Activated naive CD8-positive, alpha-beta T cell treated with anti-CD3 and anti-CD28 coated beads, Interleukin-2, amount 50 U/mL, for 24 hours (primary cell): Measurements from ENCODE around the gene HOXD4.
A peak's percentile ranks its signal among the peaks of the same experiment; 100 is the strongest.

Experiments
- ATAC-seq: fragments of 150-1000 bp; cut with Tn5 transposase; one replicate; pipeline ENCODE4 v1.10.0; 2021
- DNase-seq: peaks from one replicate; pipeline ENCODE4 v3.0.0; 2021
- H3K27ac Mint-ChIP-seq: one replicate; pipeline ENCODE4 v1.8.0; 2021; ENCODE audit warnings: mild to moderate bottlenecking, mixed read lengths
- H3K27me3 Mint-ChIP-seq: one replicate; pipeline ENCODE4 v1.8.0; 2021; ENCODE audit warnings: mixed read lengths
- H3K36me3 Mint-ChIP-seq: one replicate; pipeline ENCODE4 v1.8.0; 2021; ENCODE audit warnings: low read depth, mixed read lengths
- H3K4me1 Mint-ChIP-seq: one replicate; pipeline ENCODE4 v1.8.0; 2021; ENCODE audit warnings: mixed read lengths
- H3K4me3 Mint-ChIP-seq: one replicate; pipeline ENCODE4 v1.8.0; 2021; ENCODE audit warnings: mild to moderate bottlenecking, moderate library complexity, mixed read lengths
- H3K9me3 Mint-ChIP-seq: one replicate; pipeline ENCODE4 v1.8.0; 2021; ENCODE audit warnings: mixed read lengths

HOXD4 gene

DNA sequence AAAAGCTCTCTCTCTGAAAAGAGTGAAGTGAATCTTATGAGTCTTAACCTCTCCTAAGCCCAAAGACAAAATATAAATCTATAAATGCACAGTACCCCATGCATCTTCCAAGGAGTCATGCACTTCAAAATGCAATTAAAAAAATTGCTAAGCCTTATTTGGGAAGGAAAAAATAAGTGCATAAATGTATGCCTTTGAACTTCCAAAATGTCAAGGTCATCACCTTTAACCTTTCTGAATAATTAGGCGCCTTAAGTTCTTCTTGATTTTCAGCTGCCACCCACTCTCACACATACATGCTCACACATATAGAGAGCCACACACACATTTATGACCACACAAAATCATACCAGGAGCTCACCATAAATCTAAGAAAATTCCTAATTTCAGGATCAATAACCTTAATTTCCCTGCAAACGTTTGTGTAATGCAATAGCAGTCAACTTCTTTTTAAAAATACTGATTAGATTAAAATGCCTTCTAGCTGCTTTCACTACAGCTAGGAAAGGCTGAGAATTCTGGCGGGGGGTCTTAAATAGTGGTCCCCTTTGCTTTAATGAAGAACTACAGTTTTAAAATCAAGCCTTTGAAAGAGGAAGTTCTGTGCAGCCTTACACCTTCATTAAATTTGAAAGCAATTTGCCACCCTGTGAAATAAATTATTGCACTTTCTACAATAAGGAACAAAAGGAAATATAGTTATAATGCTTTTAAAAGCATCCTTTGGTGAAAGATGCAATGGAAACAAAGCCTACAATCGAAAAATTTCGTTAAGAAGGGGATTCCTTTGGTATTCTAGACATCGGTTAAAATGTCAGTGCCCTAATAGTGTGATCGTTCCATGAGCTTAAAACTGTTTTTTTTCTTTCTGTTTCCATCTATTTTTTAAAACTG, 40.7 kb upstream of the HOXD4 start:
- H3K27me3 Mint-ChIP-seq: peaks cover 83% of the 10 kb centered on the region
- H3K36me3 Mint-ChIP-seq: peaks cover 7% of the 10 kb centered on the region
- no peak overlapping the region for H3K27ac Mint-ChIP-seq
- H3K4me3 Mint-ChIP-seq: no peak overlapping the region
- ATAC-seq (no peak), DNase-seq (no peak)
- H3K4me1 Mint-ChIP-seq: peaks cover 15% of the 10 kb centered on the region
- peaks cover 13% of the 10 kb centered on the region for H3K9me3 Mint-ChIP-seq

GRCh38 chr2:176111309-176111663, 40.1 kb upstream of the HOXD4 start:
- Mint-ChIP-seq H3K4me1 (peaks cover 11% of the 10 kb centered on the region), H3K9me3 (peaks cover 15% of the 10 kb centered on the region), H3K36me3 (peaks cover 9% of the 10 kb centered on the region), H3K27ac (peak overlapping the region; percentile 35), H3K4me3 (no peak overlapping the region), H3K27me3 (peaks cover 83% of the 10 kb centered on the region)
- no peak for DNase-seq
- ATAC-seq: no peak

DNA sequence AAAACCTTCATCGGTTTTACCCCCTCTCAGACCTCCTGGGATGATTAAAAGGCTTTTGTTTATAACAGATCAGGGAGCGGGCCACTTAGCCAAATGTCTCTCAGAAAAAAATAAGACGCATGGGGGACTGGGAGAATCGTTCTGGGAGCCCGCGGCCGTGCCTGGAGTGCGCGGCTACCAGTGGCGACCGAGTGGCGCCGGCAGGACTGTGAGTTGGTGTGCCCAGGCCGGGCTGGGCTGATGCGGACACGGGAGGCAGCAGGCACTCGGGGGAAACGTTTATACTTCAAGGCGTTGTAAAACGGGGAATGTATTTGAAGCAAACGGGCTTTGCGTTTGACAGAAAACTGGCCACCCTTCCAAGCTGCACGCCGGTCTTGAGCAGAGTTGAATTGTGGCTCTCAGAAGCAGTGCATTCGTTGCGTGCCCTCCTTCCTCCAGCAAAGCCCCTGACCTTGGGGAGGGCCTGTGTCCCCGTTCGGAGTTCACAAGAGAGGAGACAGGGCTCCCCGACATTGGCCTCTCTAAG, 39.4 kb upstream of the HOXD4 start:
- Mint-ChIP-seq H3K4me1 (peaks cover 9% of the 10 kb centered on the region), H3K27ac (no peak overlapping the region), H3K36me3 (peaks cover 9% of the 10 kb centered on the region), H3K9me3 (peaks cover 15% of the 10 kb centered on the region), H3K4me3 (no peak overlapping the region), H3K27me3 (peaks cover 86% of the 10 kb centered on the region)
- DNase-seq (no peak), ATAC-seq (no peak)

DNA sequence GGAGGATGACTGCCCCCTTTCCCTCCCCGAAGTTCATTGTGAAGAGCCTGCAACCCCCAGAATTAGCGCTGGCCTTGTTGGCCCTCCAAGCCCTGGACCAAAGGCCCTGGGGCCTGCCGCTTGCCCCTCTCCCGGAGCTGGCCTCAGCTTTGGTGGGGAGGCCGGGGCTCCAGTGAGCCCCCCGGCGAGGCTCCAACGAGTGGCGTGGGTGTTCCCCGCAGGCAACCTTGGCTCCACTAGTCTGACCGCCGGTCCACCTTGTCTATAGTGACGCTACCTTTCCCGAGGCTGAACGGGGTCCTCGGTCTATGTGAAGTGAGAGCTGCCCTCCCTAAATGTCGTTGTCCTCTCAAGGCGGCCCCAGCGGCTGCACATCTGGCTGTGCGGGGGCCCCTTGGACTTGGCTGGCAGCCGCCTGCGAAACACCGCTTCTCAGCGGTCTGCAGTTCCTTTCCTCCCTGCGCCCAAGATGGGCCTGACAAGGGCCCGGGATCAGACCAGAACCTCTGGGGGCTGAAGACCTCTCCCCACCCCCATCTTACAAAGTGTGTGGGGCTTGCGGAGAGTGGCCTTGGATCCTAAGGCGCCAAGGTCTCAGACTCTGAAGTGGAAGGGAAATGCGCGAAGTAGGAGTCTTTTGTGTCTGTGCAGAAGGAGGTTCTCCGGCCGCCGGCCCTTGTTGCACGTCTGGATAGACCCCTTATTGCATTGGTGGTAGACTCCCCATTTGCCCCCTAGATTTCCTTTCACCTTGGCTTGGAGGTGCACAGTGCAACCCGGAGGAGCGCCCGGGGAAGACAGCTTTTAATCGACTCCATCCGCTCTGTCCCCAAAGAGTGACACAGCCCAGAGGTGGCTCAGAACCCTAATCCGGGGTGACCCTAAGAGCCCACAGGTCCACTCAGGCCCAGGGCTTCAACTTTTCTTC, 38.7 kb upstream of the HOXD4 start:
- ATAC-seq: no peak
- peaks cover 87% of the 10 kb centered on the region for H3K27me3 Mint-ChIP-seq
- H3K36me3 Mint-ChIP-seq: peaks cover 9% of the 10 kb centered on the region
- H3K9me3 Mint-ChIP-seq: peaks cover 15% of the 10 kb centered on the region
- H3K4me1 Mint-ChIP-seq: peaks cover 7% of the 10 kb centered on the region
- DNase-seq: no peak
- H3K4me3 Mint-ChIP-seq: no peak overlapping the region
- no peak overlapping the region for H3K27ac Mint-ChIP-seq

DNA sequence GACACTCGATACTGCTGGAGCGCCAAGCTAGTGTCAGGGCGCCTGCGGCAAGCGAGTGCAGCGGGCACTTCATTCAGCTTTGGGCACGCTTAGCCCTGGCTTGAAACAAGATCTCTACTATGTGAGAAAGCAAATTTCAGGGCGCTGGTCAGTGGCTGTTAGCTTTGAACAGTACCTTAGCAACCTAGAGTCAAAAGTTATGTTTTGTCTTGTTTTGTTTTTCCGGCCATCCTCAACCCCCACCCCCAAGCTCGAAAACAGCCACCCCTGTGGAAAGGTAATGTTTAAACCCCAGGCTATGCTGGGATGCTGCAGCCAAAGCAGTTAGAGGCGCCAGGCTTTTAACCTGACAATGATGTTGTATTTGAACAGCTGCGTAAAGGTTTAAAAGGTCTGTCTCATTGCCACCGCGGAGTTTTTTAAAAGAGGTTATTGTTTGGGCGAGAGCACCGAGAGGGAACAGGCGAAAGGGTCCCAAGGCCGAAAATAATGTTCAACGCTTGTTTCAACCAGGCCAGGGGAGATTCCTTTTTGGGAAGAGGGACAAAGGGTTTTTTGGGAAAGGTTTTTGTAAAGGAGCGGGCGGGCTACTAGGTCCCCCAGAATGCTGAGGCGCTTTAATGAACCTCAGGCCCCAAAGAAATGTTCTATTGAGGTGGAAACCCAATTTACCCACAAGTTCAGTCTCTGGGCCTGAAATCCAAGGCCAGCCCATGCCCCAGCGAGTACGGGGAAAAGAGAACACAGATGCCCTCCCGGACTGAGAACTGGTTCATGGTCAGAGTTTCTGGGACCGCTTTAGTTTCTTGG, 37.0 kb upstream of the HOXD4 start:
- Mint-ChIP-seq H3K4me1 (peaks cover 7% of the 10 kb centered on the region), H3K4me3 (no peak overlapping the region), H3K36me3 (peaks cover 10% of the 10 kb centered on the region), H3K27ac (no peak overlapping the region), H3K27me3 (peaks cover 92% of the 10 kb centered on the region), H3K9me3 (peaks cover 22% of the 10 kb centered on the region)
- no peak for ATAC-seq
- DNase-seq: no peak

DNA sequence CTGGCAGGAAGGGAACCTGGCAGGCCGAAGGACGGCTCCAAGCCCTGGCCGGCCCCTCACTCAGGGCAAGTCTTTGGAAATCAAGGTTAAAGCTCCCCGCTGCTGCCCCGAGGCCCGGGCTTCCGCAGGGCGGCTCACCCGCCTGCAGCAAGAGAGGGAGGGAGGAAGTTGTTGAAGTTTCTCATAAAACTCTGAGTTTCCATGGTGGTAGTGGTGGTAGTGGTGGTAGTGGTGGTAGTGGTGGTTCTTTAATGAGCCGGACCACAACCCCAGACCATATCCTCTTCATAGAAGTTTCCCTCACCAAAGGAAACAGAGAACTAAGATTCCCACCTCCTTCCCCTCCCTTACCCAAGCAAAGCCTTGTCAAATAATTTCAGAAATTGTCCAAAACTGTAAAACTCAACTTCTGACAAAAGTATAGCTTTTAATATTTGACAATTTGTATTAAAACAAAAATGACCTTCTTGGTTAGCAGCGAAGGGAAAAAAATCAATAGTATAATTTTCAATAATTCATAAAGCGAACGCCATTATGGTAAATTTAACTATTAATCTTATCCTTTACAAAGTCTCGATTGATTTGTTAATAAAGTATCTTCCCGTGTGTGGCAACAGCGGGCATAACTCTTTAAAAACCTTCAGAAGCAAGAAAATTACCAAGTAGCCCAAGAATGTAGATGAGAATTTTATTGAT, 36.3 kb upstream of the HOXD4 start:
- DNase-seq (no peak), ATAC-seq (no peak)
- Mint-ChIP-seq H3K4me3 (no peak overlapping the region), H3K27ac (no peak overlapping the region), H3K36me3 (peaks cover 7% of the 10 kb centered on the region), H3K9me3 (peaks cover 19% of the 10 kb centered on the region), H3K27me3 (peaks cover 94% of the 10 kb centered on the region), H3K4me1 (peaks cover 4% of the 10 kb centered on the region)

DNA sequence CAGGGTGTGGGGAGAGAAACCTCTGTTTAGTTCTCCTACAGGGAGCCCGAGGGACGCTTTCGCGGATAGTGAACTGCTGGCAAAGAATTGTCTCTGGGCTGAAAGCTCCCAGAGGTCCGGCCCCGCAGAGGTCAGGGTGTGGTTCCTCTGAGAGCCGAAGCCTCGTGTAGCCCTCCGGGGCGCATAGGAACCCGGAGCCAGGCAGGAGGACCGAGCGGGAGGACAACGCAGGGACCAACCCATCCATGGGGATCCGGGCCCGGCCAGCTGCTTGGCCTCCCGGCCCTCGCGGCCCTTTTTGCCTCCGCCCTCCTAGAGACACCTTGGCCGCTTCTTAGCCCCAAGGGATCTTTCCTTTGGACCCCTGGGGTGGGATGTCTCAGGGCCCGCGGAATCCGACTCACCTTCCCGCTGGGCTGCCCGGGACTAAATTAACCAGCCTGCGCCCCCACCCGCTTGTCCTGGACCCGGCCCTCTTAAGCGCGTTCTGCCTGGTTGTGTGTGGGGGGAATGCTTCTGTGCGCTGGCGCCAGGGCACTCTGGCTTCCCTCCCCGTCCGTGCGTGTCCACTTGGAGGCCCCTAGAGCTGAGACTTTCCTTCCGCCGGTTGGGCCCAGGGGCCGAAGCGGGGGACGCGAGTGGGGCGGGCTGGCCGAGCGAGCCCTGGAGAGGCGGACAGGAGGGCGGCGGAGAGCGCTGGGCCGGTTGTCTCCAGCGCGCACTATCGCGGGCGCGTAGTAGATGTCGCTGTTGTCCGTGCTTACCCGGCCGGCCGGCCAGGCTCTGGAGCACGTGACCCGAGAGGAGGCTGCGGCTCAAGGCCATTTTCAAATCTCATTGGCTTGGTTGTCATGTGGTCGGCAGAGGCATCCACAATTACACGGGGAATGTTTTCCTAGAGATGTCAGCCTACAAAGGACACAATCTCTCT, 35.2 kb upstream of the HOXD4 start, which contains the start of gene HOXD10:
Gene HOXD10 (plus strand): TSS at position 896 of the 931 bp plus-strand sequence. CDS start 56 bp downstream, outside the sequence.
- Mint-ChIP-seq H3K4me3 (no peak within 1 kb of the TSS), H3K9me3 (peaks cover 19% of the 10 kb centered on the region), H3K4me1 (peaks cover 4% of the 10 kb centered on the region), H3K27me3 (peaks cover 94% of the 10 kb centered on the region), H3K27ac (no peak within 1 kb of the TSS), H3K36me3 (peaks cover 6% of the 10 kb centered on the region)
- DNase-seq (no peak), ATAC-seq (no peak)

DNA sequence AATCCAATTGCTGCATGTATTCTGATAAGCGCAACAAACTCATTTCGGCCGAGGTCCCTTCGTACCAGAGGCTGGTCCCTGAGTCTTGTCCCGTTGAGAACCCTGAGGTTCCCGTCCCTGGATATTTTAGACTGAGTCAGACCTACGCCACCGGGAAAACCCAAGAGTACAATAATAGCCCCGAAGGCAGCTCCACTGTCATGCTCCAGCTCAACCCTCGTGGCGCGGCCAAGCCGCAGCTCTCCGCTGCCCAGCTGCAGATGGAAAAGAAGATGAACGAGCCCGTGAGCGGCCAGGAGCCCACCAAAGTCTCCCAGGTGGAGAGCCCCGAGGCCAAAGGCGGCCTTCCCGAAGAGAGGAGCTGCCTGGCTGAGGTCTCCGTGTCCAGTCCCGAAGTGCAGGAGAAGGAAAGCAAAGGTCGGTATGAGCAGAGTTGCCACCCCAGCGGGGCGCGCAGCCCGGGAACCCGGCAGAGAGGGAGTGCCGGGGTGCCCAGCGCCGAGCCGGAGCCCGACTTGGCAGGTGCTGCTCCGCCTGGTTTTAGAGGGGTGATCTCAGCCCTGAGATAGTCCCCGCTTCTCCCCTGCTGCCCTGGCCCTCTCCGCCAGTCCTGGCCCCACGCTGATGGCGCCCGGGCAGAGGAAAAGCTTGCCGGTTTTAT, 34.1 kb upstream of the HOXD4 start:
- peaks cover 89% of the 10 kb centered on the region for H3K27me3 Mint-ChIP-seq
- H3K4me1 Mint-ChIP-seq: peaks cover 4% of the 10 kb centered on the region
- H3K27ac Mint-ChIP-seq: no peak overlapping the region
- H3K4me3 Mint-ChIP-seq: no peak overlapping the region
- H3K9me3 Mint-ChIP-seq: peaks cover 19% of the 10 kb centered on the region
- no peak for DNase-seq
- H3K36me3 Mint-ChIP-seq: peaks cover 5% of the 10 kb centered on the region
- no peak for ATAC-seq

DNA sequence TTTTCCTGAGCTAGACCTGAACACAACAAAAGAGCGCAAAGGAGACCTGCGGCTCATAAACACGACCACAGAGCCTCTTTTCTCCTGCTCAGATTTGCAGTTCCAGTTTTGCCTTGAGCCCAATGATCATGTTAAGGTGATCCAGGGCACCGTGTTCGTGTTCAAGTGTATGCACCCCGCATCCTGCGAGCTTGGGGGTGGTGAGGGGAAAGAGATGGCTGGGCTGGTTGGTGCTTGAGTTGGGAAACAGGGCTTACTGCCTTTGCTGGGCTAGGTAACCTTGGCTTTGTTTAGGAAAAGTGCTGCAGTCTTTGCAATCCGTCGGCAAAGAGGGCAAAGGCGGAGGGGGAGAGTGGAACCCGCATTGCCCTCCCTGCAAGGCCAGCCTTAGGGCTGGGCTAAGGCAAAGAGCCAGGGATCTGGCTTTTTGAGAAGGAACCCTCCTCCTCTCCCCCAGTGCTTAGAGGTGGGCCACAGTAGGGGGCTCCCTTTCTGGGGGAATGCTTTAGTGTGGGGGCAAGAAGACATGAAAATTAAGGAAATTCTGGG, 33.5 kb upstream of the HOXD4 start:
- peaks cover 5% of the 10 kb centered on the region for H3K36me3 Mint-ChIP-seq
- H3K4me3 Mint-ChIP-seq: no peak overlapping the region
- DNase-seq (no peak), ATAC-seq (no peak)
- H3K4me1 Mint-ChIP-seq: peaks cover 6% of the 10 kb centered on the region
- peaks cover 19% of the 10 kb centered on the region for H3K9me3 Mint-ChIP-seq
- H3K27ac Mint-ChIP-seq: no peak overlapping the region
- peaks cover 86% of the 10 kb centered on the region for H3K27me3 Mint-ChIP-seq

GRCh38 chr2:176118601-176119339, 32.6 kb upstream of the HOXD4 start:
- H3K27me3 Mint-ChIP-seq: peaks cover 84% of the 10 kb centered on the region
- peaks cover 7% of the 10 kb centered on the region for H3K4me1 Mint-ChIP-seq
- DNase-seq (no peak), ATAC-seq (no peak)
- no peak overlapping the region for H3K27ac Mint-ChIP-seq
- H3K4me3 Mint-ChIP-seq: no peak overlapping the region
- H3K36me3 Mint-ChIP-seq: peaks cover 5% of the 10 kb centered on the region
- peaks cover 12% of the 10 kb centered on the region for H3K9me3 Mint-ChIP-seq

DNA sequence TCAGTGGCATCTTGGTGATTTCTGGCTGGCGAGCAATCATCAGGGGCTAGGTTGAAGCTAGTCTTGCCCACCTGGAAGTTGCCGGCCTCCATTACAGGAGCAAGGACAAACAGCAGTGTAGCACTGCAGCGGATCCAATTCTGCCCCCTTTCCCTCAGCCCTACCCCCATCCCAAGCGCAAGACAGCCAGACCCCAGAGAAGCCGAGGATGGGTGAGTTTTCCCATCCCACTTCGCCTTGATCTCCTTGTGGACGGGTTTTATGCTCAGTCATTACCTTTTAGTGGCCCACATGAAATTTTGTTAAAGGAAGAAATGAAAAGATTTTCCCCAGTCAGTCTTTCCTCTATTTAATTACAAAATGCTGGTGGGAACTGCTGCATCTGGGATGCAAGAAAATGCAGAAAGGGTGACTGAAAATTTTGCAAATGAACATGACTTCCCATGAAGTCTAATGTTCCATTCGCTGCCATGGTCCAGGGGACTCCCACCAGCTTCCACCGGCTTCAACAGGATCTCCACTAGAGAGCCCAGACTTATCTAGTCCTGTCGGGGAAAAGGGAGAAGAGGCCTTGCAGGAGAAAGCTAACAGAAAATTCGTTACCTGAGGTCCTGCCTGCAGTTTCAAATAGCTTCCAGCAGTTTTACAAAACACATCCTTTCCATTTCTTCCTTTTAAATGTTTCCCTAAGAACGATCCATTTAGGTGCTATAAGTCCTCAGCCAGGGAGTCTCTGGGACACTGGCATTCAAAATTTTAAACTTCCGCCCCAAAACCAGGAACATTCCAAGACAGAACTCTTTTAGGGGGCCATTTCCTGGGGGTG, 30.8 kb upstream of the HOXD4 start:
- DNase-seq (no peak), ATAC-seq (no peak)
- H3K27ac Mint-ChIP-seq: no peak overlapping the region
- H3K4me3 Mint-ChIP-seq: no peak overlapping the region
- peaks cover 9% of the 10 kb centered on the region for H3K4me1 Mint-ChIP-seq
- H3K27me3 Mint-ChIP-seq: peaks cover 85% of the 10 kb centered on the region
- H3K36me3 Mint-ChIP-seq: peaks cover 5% of the 10 kb centered on the region
- peaks cover 11% of the 10 kb centered on the region for H3K9me3 Mint-ChIP-seq
